ENCODE data around the gene TBC1D19. TPM values are rescaled to one million over a fixed set of nuclear protein-coding genes. Genes with fewer than 3 reads are reported as not detected.

TBC1D19 gene
- total RNA-seq, 4 donors from 2014 or later, result 9.5 to 24.9 (median 11.2) TPM

DNA sequence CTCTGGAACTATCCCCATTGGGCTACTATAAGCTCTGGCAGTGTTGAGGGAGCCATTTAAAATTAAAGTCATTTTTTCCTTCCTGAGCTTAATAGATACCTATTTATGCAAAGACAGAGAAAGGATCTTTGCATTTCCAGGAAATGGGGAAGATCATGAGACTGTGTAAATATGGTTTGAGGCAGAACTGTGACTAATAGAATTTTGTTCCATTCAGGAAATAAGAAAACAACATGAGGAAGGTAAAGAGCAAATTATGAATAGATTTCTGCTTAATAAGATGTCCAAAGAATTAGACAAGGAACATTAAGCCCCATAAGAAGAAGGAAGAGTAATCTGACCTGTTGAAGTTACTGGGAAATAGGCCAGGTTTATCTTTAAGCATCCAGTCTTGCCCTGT, 17.8 kb upstream of the TBC1D19 start:
- Histone ChIP-seq H3K36me3 (no peaks in the 10 kb centered on the region), H3K4me3 (no peak overlapping the region), H3K4me1 (no peaks in the 10 kb centered on the region), H3K27me3 (no peaks in the 10 kb centered on the region), H3K9me3 (no peaks in the 10 kb centered on the region), H3K27ac (replicated peaks in 1 of 4) (no peak overlapping the region)
- DNase-seq (ENCODE audit: extremely low spot score), result no peak
- TF ChIP-seq, protein P1, sequence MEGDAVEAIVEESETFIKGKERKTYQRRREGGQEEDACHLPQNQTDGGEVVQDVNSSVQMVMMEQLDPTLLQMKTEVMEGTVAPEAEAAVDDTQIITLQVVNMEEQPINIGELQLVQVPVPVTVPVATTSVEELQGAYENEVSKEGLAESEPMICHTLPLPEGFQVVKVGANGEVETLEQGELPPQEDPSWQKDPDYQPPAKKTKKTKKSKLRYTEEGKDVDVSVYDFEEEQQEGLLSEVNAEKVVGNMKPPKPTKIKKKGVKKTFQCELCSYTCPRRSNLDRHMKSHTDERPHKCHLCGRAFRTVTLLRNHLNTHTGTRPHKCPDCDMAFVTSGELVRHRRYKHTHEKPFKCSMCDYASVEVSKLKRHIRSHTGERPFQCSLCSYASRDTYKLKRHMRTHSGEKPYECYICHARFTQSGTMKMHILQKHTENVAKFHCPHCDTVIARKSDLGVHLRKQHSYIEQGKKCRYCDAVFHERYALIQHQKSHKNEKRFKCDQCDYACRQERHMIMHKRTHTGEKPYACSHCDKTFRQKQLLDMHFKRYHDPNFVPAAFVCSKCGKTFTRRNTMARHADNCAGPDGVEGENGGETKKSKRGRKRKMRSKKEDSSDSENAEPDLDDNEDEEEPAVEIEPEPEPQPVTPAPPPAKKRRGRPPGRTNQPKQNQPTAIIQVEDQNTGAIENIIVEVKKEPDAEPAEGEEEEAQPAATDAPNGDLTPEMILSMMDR (IDR thresholded peaks at IDR 0.05), result no peak
- TF ChIP-seq POLR2A (IDR thresholded peaks at IDR 0.05; ENCODE audit: low read depth), result no peak
- no peak for TF ChIP-seq POLR2AphosphoS5 (IDR thresholded peaks at IDR 0.05)
- no peak for TF ChIP-seq EP300 (IDR thresholded peaks at IDR 0.05)
- intact Hi-C loops (cut with DNase I), result no loop called here

GRCh38 chr4:26568446-26568994, 15.4 kb upstream of the TBC1D19 start:
- Histone ChIP-seq H3K9me3 (no peaks in the 10 kb centered on the region), H3K4me1 (no peaks in the 10 kb centered on the region), H3K36me3 (no peaks in the 10 kb centered on the region), H3K27me3 (no peaks in the 10 kb centered on the region), H3K4me3 (no peak overlapping the region), H3K27ac (replicated peaks in 1 of 4) (no peak overlapping the region)
- intact Hi-C loops (cut with DNase I), result no loop called here
- TF ChIP-seq POLR2A (IDR thresholded peaks at IDR 0.05; ENCODE audit: low read depth) (no peak), POLR2AphosphoS5 (IDR thresholded peaks at IDR 0.05) (no peak), EP300 (IDR thresholded peaks at IDR 0.05) (no peak)
- TF ChIP-seq, protein P1 (IDR thresholded peaks at IDR 0.05), result no peak
- 53% methylated on average over 3 of the region's 3 CpGs for WGBS
- DNase-seq (ENCODE audit: extremely low spot score), result no peak

DNA sequence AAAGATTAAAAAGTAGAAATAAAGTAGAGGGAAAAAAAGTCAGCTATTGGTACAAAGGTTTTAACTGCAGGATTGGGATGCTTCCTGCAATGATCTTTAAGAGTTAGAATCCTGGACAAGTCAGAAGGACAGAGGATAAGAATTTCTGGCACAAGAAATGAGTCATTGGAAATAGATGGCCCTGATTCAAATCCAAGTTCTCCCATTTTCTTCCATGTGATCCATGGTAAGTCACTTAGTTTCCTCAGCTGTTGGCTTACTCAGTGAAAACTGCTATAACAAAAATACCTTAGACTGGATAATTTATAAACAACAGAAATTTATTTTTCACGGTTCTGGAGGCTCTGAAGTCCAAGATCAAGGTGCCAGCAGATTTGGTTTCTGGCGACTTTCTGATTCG, 13.3 kb upstream of the TBC1D19 start:
- intact Hi-C loops (cut with DNase I), result no loop called here
- Histone ChIP-seq H3K4me1 (peaks cover 0 to 2% (median 0%) of the 10 kb centered on the region in 4 donors), H3K4me3 (no peak overlapping the region), H3K27ac (replicated peaks in 1 of 4) (no peak overlapping the region), H3K9me3 (no peaks in the 10 kb centered on the region), H3K27me3 (no peaks in the 10 kb centered on the region), H3K36me3 (no peaks in the 10 kb centered on the region)
- TF ChIP-seq, protein P1 (IDR thresholded peaks at IDR 0.05), result no peak
- TF ChIP-seq POLR2A (IDR thresholded peaks at IDR 0.05; ENCODE audit: low read depth) (no peak), EP300 (IDR thresholded peaks at IDR 0.05) (no peak), POLR2AphosphoS5 (IDR thresholded peaks at IDR 0.05) (no peak)
- WGBS, result 53% methylated on average over 3 of the region's 3 CpGs
- DNase-seq (ENCODE audit: extremely low spot score), result no peak

DNA sequence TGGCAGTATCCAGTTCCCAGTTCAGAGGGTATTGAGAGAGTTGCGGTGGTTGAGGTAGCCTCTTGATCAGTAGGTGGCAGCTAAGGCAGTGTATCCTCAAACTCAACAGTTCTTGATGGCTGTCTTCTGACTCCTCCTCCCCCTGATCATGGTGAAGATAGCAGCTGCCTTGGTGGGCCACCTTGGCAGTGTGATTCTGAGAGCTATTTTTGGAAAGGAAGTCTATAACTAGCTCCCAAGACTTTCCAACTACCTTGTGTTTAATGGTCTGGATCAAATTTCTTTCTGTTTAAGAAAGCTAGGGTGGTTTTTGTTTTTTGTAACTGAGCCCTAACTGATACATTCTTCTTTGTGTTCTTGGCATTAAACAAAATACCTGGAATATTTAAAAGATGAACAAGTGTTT, 10.5 kb upstream of the TBC1D19 start:
- intact Hi-C loops (cut with DNase I), result no loop called here
- H3K4me3 ChIP-seq, result no peak overlapping the region
- no peaks in the 10 kb centered on the region for H3K9me3 ChIP-seq
- peaks cover 0 to 10% (median 4%) of the 10 kb centered on the region in 4 donors for H3K4me1 ChIP-seq
- H3K36me3 ChIP-seq, result no peaks in the 10 kb centered on the region
- 89% methylated on average over 1 of the region's 1 CpG for WGBS
- H3K27ac ChIP-seq (replicated peaks in 1 of 4), result no peak overlapping the region
- no peak for TF ChIP-seq EP300 (IDR thresholded peaks at IDR 0.05)
- TF ChIP-seq POLR2AphosphoS5 (IDR thresholded peaks at IDR 0.05), result no peak
- no peak for TF ChIP-seq POLR2A (IDR thresholded peaks at IDR 0.05; ENCODE audit: low read depth)
- TF ChIP-seq, protein P1 (IDR thresholded peaks at IDR 0.05), result no peak
- H3K27me3 ChIP-seq, result no peaks in the 10 kb centered on the region
- no peak for DNase-seq (ENCODE audit: extremely low spot score)

DNA sequence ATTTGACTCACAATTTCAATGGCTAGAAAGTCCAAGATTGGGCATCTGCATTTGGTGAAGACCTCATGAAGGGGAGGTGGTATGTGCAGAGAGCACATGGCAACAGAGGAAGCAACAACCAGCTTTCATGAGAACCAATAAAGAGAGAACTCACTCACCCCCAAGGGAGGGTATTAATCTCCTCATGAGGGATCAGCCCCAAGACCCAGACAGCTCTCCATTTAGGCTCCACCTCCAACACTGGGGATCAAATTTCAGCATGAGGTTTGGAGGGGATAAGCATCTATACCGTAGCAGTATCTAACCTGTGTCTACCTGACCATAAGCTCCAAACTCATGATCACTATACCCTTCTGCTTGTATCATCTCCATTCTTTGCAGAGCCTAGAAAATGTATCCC, 9.3 kb upstream of the TBC1D19 start:
- no peaks in the 10 kb centered on the region for H3K9me3 ChIP-seq
- intact Hi-C loops (cut with DNase I), result no loop called here
- TF ChIP-seq POLR2A (IDR thresholded peaks at IDR 0.05; ENCODE audit: low read depth), result no peak
- TF ChIP-seq POLR2AphosphoS5 (IDR thresholded peaks at IDR 0.05), result no peak
- TF ChIP-seq, protein P1 (IDR thresholded peaks at IDR 0.05), result no peak
- no peak for TF ChIP-seq EP300 (IDR thresholded peaks at IDR 0.05)
- no peak overlapping the region for H3K27ac ChIP-seq (replicated peaks in 1 of 4)
- 84% methylated on average over 1 of the region's 1 CpG for WGBS
- H3K27me3 ChIP-seq, result no peaks in the 10 kb centered on the region
- no peak for DNase-seq (ENCODE audit: extremely low spot score)
- H3K36me3 ChIP-seq, result no peaks in the 10 kb centered on the region
- no peak overlapping the region for H3K4me3 ChIP-seq
- peaks cover 0 to 10% (median 4%) of the 10 kb centered on the region in 4 donors for H3K4me1 ChIP-seq
